ENCODE measurements around the gene BAIAP2L1.

Gene BAIAP2L1

GRCh38 chr7:98254951-98255610 lies 145.8 kb downstream of the BAIAP2L1 start:
- no peak for DNase-seq (ENCODE audit: extremely low read depth, low read depth)
- TF ChIP-seq CTCF (IDR thresholded peaks at IDR 0.05; ENCODE audit: low read depth, low read length): no peak

- TF ChIP-seq CTCF (IDR thresholded peaks at IDR 0.05; ENCODE audit: low read depth, low read length): no peak
- DNase-seq (ENCODE audit: extremely low read depth, low read depth): no peak
These were observed 146.4 kb downstream of the BAIAP2L1 start for GRCh38 chr7:98254516-98254915.

GRCh38 chr7:98252425-98253054 lies 148.3 kb downstream of the BAIAP2L1 start:
- DNase-seq (ENCODE audit: extremely low read depth, low read depth): no peak

GRCh38 chr7:98251601-98252424 lies 149.1 kb downstream of the BAIAP2L1 start, which contains the start of gene TECPR1:
TSS of gene TECPR1 (minus strand) at chr7:98252232. CDS start at chr7:98246146, 6,086 bp downstream.
- DNase-seq (ENCODE audit: extremely low read depth, low read depth): peak; percentile 65
- TF ChIP-seq CTCF (IDR thresholded peaks at IDR 0.05; ENCODE audit: low read depth, low read length): no peak

More at GRCh38 chr7:98252425-98253054, 148.3 kb downstream of the BAIAP2L1 start:
- no peak for TF ChIP-seq CTCF (IDR thresholded peaks at IDR 0.05; ENCODE audit: low read depth, low read length)

GRCh38 chr7:98251231-98251600 lies 149.7 kb downstream of the BAIAP2L1 start:
- no peak for DNase-seq (ENCODE audit: extremely low read depth, low read depth)
- no peak for TF ChIP-seq CTCF (IDR thresholded peaks at IDR 0.05; ENCODE audit: low read depth, low read length)

GRCh38 chr7:98250789-98251188 lies 150.1 kb downstream of the BAIAP2L1 start:
- DNase-seq (ENCODE audit: extremely low read depth, low read depth): no peak
- no peak for TF ChIP-seq CTCF (IDR thresholded peaks at IDR 0.05; ENCODE audit: low read depth, low read length)

- no peak for DNase-seq (ENCODE audit: extremely low read depth, low read depth)
- no peak for TF ChIP-seq CTCF (IDR thresholded peaks at IDR 0.05; ENCODE audit: low read depth, low read length)
These were observed 151.8 kb downstream of the BAIAP2L1 start for GRCh38 chr7:98249106-98249505.

Data from AG09319 (cell line).